Right lobe of liver (tissue), 6 donors: Measurements from ENCODE around the gene DEPDC5. TPM values are rescaled to one million over a fixed set of nuclear protein-coding genes. Genes with fewer than 3 reads are reported as not detected.

Experiments used
- ATAC-seq, 4 donors: fragments of 200-7000 bp; cut with Tn5 transposase; one replicate each; pipeline ENCODE4 v1.9.1; 2020; ENCODE audit warnings: mild to moderate bottlenecking in 4 of 4, moderate library complexity in 4 of 4
- DNase-seq, 3 donors: peaks; one replicate each; pipeline ENCODE4 v3.0.0-alpha.2; 2020
- H3K27ac ChIP-seq, 3 donors: fragments of 200-600 bp; one replicate each; pipeline ENCODE4 v1.8.0; 2022
- H3K27me3 ChIP-seq, 2 donors: fragments of 200-600 bp; one replicate each; pipeline ENCODE4 v1.8.0; 2022
- H3K36me3 ChIP-seq, 4 donors: fragments of 200-600 bp; sonication (generic) in 1 of 4; one replicate each; pipeline versions ENCODE4 v1.5.1 to v1.8.0; 2017 to 2022; ENCODE audit warnings: control low read depth in 1 of 4
- H3K4me1 ChIP-seq, 4 donors: fragments of 200-600 bp; sonication (generic) in 1 of 4; one replicate each; pipeline versions ENCODE4 v1.5.1 to v1.8.0; 2017 to 2022; ENCODE audit warnings: control low read depth in 1 of 4
- H3K4me3 ChIP-seq, 3 donors: fragments of 200-600 bp; one replicate each; pipeline ENCODE4 v1.8.0; 2022
- H3K9me3 ChIP-seq, 4 donors: fragments of 200-600 bp; sonication (generic) in 1 of 4; one replicate each; pipeline versions ENCODE4 v1.5.1 to v1.8.0; 2017 to 2022; ENCODE audit warnings: control low read depth in 1 of 4
- POLR2A ChIP-seq: fragments of 450-650 bp; IDR thresholded peaks from one replicate; pipeline ENCODE4 v1.6.1; 2017; ENCODE audit warnings: antibody characterized with exemption, mild to moderate bottlenecking
- WGBS: methylation state at CpG from one replicate; pipeline ENCODE4 v1.1.6; 2018; ENCODE audit warnings: low coverage, low lambda C conversion rate; ENCODE audit not compliant: insufficient coverage; ENCODE audit errors: missing lambda C conversion rate; 5-methylcytosine and 5-hydroxymethylcytosine counted together
- intact Hi-C, 2 donors: fragments of 100-400 bp; cut with DNase I; formaldehyde crosslinking; loops; one replicate each; pipeline versions ENCODE4 v1.11.2 to v1.14.1; 2022
- total RNA-seq, 6 experiments: library from RNA; depleted of rRNA in 2 of 6; stranded (reverse); fragments of >200 nt in 2 of 6; fragmentation: NEBNext Ultra II Directional in 3 of 6; extraction: Animal tissue kit (Norgen Biotek cat#: 25700) in 3 of 6; gene quantifications; one replicate each; pipeline versions ENCODE4 v1.1.0 to v1.2.4, GENCODE V29; 2016 to 2023
- TF ChIP-seq, protein P1 (sequence below), 4 donors: fragments of 200-600 bp in 3 of 4; fragments of 450-650 bp in 1 of 4; IDR thresholded peaks; one replicate each; pipeline versions ENCODE4 v1.5.1 to v1.8.0; 2016 to 2022; ENCODE audit warnings: antibody characterized with exemption in 4 of 4, mild to moderate bottlenecking in 2 of 4
- donor health status: DM: no; HTN: yes; CAD: no.
- donor health status: DM: no; HTN: no; CAD: no.
- donor health status: DM: no; HTN: no; CAD: no.
- donor health status: DM: no; HTN: yes; CAD: no.
- donor health status: DM: no; HTN: yes; CAD: no.

Gene DEPDC5
- total RNA-seq, 6 experiments from 2014 or later, result 9.1 to 22.9 (median 14.6) TPM

DNA sequence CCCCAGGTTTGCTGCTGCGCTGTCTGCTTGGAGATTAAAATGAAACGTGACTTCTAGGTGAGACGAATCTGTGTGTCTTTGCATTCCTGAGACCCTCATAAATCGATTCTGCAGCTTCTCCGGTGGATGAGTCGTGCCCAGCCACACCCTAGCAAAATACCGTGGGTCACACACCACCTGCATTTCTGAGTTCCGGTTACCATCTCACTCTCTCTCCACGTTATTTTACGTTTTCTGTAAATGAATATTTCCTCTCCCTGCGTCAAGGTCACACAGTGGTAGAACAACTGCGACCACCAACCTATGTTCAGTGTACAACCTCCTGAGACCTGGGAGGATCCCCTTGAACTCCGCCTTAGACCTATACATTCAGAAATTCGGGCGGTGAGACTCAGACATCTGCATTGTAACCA, 191.6 kb downstream of the DEPDC5 start:
- H3K27ac ChIP-seq, result peak overlapping the region; percentile 90 to 96 (median 93)
- TF ChIP-seq POLR2A, result no peak
- TF ChIP-seq, protein P1, sequence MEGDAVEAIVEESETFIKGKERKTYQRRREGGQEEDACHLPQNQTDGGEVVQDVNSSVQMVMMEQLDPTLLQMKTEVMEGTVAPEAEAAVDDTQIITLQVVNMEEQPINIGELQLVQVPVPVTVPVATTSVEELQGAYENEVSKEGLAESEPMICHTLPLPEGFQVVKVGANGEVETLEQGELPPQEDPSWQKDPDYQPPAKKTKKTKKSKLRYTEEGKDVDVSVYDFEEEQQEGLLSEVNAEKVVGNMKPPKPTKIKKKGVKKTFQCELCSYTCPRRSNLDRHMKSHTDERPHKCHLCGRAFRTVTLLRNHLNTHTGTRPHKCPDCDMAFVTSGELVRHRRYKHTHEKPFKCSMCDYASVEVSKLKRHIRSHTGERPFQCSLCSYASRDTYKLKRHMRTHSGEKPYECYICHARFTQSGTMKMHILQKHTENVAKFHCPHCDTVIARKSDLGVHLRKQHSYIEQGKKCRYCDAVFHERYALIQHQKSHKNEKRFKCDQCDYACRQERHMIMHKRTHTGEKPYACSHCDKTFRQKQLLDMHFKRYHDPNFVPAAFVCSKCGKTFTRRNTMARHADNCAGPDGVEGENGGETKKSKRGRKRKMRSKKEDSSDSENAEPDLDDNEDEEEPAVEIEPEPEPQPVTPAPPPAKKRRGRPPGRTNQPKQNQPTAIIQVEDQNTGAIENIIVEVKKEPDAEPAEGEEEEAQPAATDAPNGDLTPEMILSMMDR (IDR thresholded peaks at IDR 0.05), result no peak
- DNase-seq (no peak), ATAC-seq (no peak)
- 15% methylated on average over 13 of the region's 15 CpGs for WGBS
- no peaks in the 10 kb centered on the region for H3K27me3 ChIP-seq
- peak overlapping the region; percentile 78 to 99 (median 81) for H3K4me3 ChIP-seq
- H3K4me1 ChIP-seq, result peaks cover 0 to 7% (median 0%) of the 10 kb centered on the region in 4 donors
- H3K36me3 ChIP-seq, result peaks cover 0 to 3% (median 1%) of the 10 kb centered on the region in 4 donors
- intact Hi-C loops, result no loop called here
- H3K9me3 ChIP-seq, result no peaks in the 10 kb centered on the region

GRCh38 chr22:31945971-31946680, 192.3 kb downstream of the DEPDC5 start:
- Histone ChIP-seq H3K4me1 (peaks cover 0 to 7% (median 0%) of the 10 kb centered on the region in 4 donors), H3K27ac (peak overlapping the region; percentile 90 to 96 (median 93)), H3K9me3 (no peaks in the 10 kb centered on the region), H3K4me3 (peak overlapping the region; percentile 78 to 99 (median 81)), H3K27me3 (no peaks in the 10 kb centered on the region), H3K36me3 (peaks cover 0 to 6% (median 1%) of the 10 kb centered on the region in 4 donors)
- no peak for TF ChIP-seq POLR2A
- TF ChIP-seq, protein P1 (IDR thresholded peaks at IDR 0.05), result no peak
- intact Hi-C loops, result no loop called here
- DNase-seq (no peak), ATAC-seq (no peak)
- WGBS, result 30% methylated on average over 7 of the region's 8 CpGs

GRCh38 chr22:31947296-31947695, 193.5 kb downstream of the DEPDC5 start:
- H3K27me3 ChIP-seq, result no peaks in the 10 kb centered on the region
- 17% methylated on average over 2 of the region's 2 CpGs for WGBS
- TF ChIP-seq POLR2A, result no peak
- TF ChIP-seq, protein P1 (IDR thresholded peaks at IDR 0.05), result peak; percentile 44 to 57 (median 52)
- H3K4me1 ChIP-seq, result peaks cover 0 to 7% (median 1%) of the 10 kb centered on the region in 4 donors
- H3K27ac ChIP-seq, result no peak overlapping the region
- ATAC-seq (no peak), DNase-seq (no peak)
- H3K36me3 ChIP-seq, result peaks cover 0 to 6% (median 1%) of the 10 kb centered on the region in 4 donors
- H3K9me3 ChIP-seq, result no peaks in the 10 kb centered on the region
- no peak overlapping the region for H3K4me3 ChIP-seq
- intact Hi-C loops, result no loop called here

- ATAC-seq, result no peak
- Histone ChIP-seq H3K4me3 (no peak overlapping the region), H3K27me3 (no peaks in the 10 kb centered on the region), H3K36me3 (peaks cover 0 to 6% (median 1%) of the 10 kb centered on the region in 4 donors), H3K9me3 (no peaks in the 10 kb centered on the region), H3K4me1 (peaks cover 0 to 9% (median 5%) of the 10 kb centered on the region in 4 donors), H3K27ac (no peak overlapping the region)
- 60% methylated on average over 7 of the region's 8 CpGs for WGBS
- no peak for TF ChIP-seq POLR2A
- TF ChIP-seq, protein P1 (IDR thresholded peaks at IDR 0.05), result no peak
- no peak for DNase-seq
- intact Hi-C loops, result no loop called here
Measured at GRCh38 chr22:31948002-31948401, 194.2 kb downstream of the DEPDC5 start.
